Natural killer cell (primary cell): ENCODE results near the gene MYL5. TPM values are rescaled to one million over a fixed set of nuclear protein-coding genes. Genes with fewer than 3 reads are reported as not detected.

Experiments used
- ATAC-seq, 3 donors: fragments of 150-1000 bp in 2 of 3; fragments of 200-7000 bp in 1 of 3; cut with Tn5 transposase; 1 replicate in 1 of 3; 2 replicates in 2 of 3; pipeline ENCODE4 v1.10.0; 2021; ENCODE audit warnings: mild to moderate bottlenecking in 2 of 3, moderate library complexity in 2 of 3
- DNase-seq, 2 donors: peaks; one replicate each; pipeline versions ENCODE4 v3.0.0 to v3.0.0-alpha.2; 2013 to 2021; ENCODE audit warnings: mixed read lengths in 1 of 2
- H3K27ac ChIP-seq: one replicate; pipeline ENCODE4 v1.5.1; 2013; ENCODE audit warnings: mild to moderate bottlenecking, low read length
- H3K27me3 ChIP-seq: one replicate; pipeline ENCODE4 v1.6.1; 2013; ENCODE audit warnings: low read length; ENCODE audit not compliant: control insufficient read depth, insufficient read depth
- H3K36me3 ChIP-seq: one replicate; pipeline ENCODE4 v1.6.1; 2013; ENCODE audit warnings: low read length; ENCODE audit not compliant: control insufficient read depth, insufficient read depth
- H3K4me1 ChIP-seq: one replicate; pipeline ENCODE4 v1.6.1; 2013; ENCODE audit warnings: low read length; ENCODE audit not compliant: control insufficient read depth, insufficient read depth
- H3K4me3 ChIP-seq: one replicate; pipeline ENCODE4 v1.5.1; 2013; ENCODE audit warnings: low read length
- H3K9me3 ChIP-seq: one replicate; pipeline ENCODE4 v1.6.1; 2013; ENCODE audit warnings: low read length; ENCODE audit not compliant: control insufficient read depth, insufficient read depth
- H3K27ac Mint-ChIP-seq, 2 donors: one replicate each; pipeline ENCODE4 v1.8.0; 2022; ENCODE audit warnings: mild to moderate bottlenecking in 2 of 2, mixed read lengths in 2 of 2, moderate library complexity in 1 of 2
- H3K27me3 Mint-ChIP-seq, 2 donors: one replicate each; pipeline ENCODE4 v1.8.0; 2022; ENCODE audit warnings: low read depth in 2 of 2, mixed read lengths in 2 of 2
- H3K36me3 Mint-ChIP-seq: one replicate; pipeline ENCODE4 v1.8.0; 2022; ENCODE audit warnings: mixed read lengths
- H3K4me1 Mint-ChIP-seq, 2 donors: one replicate each; pipeline ENCODE4 v1.8.0; 2022; ENCODE audit warnings: mixed read lengths in 2 of 2
- H3K4me3 Mint-ChIP-seq: one replicate; pipeline ENCODE4 v1.8.0; 2022; ENCODE audit warnings: mild to moderate bottlenecking, moderate library complexity, mixed read lengths
- H3K9me3 Mint-ChIP-seq, 2 donors: one replicate each; pipeline ENCODE4 v1.8.0; 2022; ENCODE audit warnings: mixed read lengths in 2 of 2
- CTCF ChIP-seq: fragments of 200-600 bp; IDR thresholded peaks from one replicate; pipeline ENCODE4 v1.8.0; 2022; ENCODE audit warnings: antibody characterized with exemption
- WGBS: methylation state at CpG from one replicate; pipeline ENCODE4 v1.1.7; 2013; ENCODE audit warnings: missing lambda C conversion rate; ENCODE audit not compliant: insufficient coverage; 5-methylcytosine and 5-hydroxymethylcytosine counted together
- intact Hi-C: fragments of 100-400 bp; cut with micrococcal nuclease; formaldehyde crosslinking; loops from one replicate; pipeline ENCODE4 v1.14.2; 2022
- total RNA-seq, 4 donors: library from RNA; stranded (reverse); fragments of 120-200 nt in 1 of 4; gene quantifications; one replicate each; pipeline versions ENCODE4 v1.2.3 to v1.2.4, GENCODE V29; 2013 to 2022

The MYL5 gene
- total RNA-seq, 3 donors from 2014 or later (not counting 1 experiment from before 2014, with no cell fraction given) = 23.4 to 39.5 (median 30.1) TPM

GRCh38 chr4:683982-684622, 9.8 kb downstream of the MYL5 start:
- H3K4me3 Mint-ChIP-seq = no peak overlapping the region

GRCh38 chr4:684623-685327, 10.4 kb downstream of the MYL5 start:
- WGBS = 87% methylated on average over 21 of the region's 21 CpGs
- no peak for DNase-seq

More at GRCh38 chr4:683982-684622, 9.8 kb downstream of the MYL5 start:
- Mint-ChIP-seq H3K27ac (peak overlapping the region in 1 of 2 donors; percentile 58), H3K36me3 (no peaks in the 10 kb centered on the region), H3K9me3 (no peaks in the 10 kb centered on the region), H3K27me3 (no peaks in the 10 kb centered on the region), H3K4me1 (peaks cover 16 to 32% of the 10 kb centered on the region in 2 donors)
- Histone ChIP-seq H3K4me3 (no peak overlapping the region), H3K27me3 (no peaks in the 10 kb centered on the region), H3K4me1 (peaks cover 51% of the 10 kb centered on the region), H3K36me3 (no peaks in the 10 kb centered on the region), H3K9me3 (no peaks in the 10 kb centered on the region), H3K27ac (no peak overlapping the region)
- DNase-seq (peak in 1 of 2 donors; percentile 68), ATAC-seq (no peak)
- WGBS = 56% methylated on average over 19 of the region's 19 CpGs
- TF ChIP-seq CTCF = no peak
- intact Hi-C loops = no loop called here

GRCh38 chr4:685679-686412, 11.5 kb downstream of the MYL5 start:
- Mint-ChIP-seq H3K4me1 (peaks cover 10 to 33% of the 10 kb centered on the region in 2 donors), H3K27ac (no peak overlapping the region), H3K9me3 (no peaks in the 10 kb centered on the region), H3K36me3 (no peaks in the 10 kb centered on the region), H3K27me3 (no peaks in the 10 kb centered on the region), H3K4me3 (no peak overlapping the region)
- H3K27ac ChIP-seq = no peak overlapping the region
- H3K36me3 ChIP-seq = no peaks in the 10 kb centered on the region
- H3K4me1 ChIP-seq = peaks cover 47% of the 10 kb centered on the region
- DNase-seq = no peak
- H3K9me3 ChIP-seq = no peaks in the 10 kb centered on the region
- 92% methylated on average over 37 of the region's 37 CpGs for WGBS
- no peak overlapping the region for H3K4me3 ChIP-seq
- ATAC-seq = no peak
- intact Hi-C loops = no loop called here
- no peaks in the 10 kb centered on the region for H3K27me3 ChIP-seq
- no peak for TF ChIP-seq CTCF

More at GRCh38 chr4:684623-685327, 10.4 kb downstream of the MYL5 start:
- intact Hi-C loops = no loop called here
- Mint-ChIP-seq H3K9me3 (no peaks in the 10 kb centered on the region), H3K27me3 (no peaks in the 10 kb centered on the region), H3K4me3 (peak overlapping the region; percentile 10), H3K27ac (no peak overlapping the region), H3K4me1 (peaks cover 16 to 36% of the 10 kb centered on the region in 2 donors), H3K36me3 (no peaks in the 10 kb centered on the region)
- H3K4me1 ChIP-seq = peaks cover 51% of the 10 kb centered on the region
- no peaks in the 10 kb centered on the region for H3K36me3 ChIP-seq
- no peak for TF ChIP-seq CTCF
- no peak for ATAC-seq
- H3K9me3 ChIP-seq = no peaks in the 10 kb centered on the region
- no peaks in the 10 kb centered on the region for H3K27me3 ChIP-seq
- no peak overlapping the region for H3K27ac ChIP-seq
- no peak overlapping the region for H3K4me3 ChIP-seq
